Measurements from ENCODE around the gene GRXCR1. TPM values are rescaled to one million over a fixed set of nuclear protein-coding genes. Genes with fewer than 3 reads are reported as not detected.

The GRXCR1 gene
- total RNA-seq, 1 donor from 2014 or later: not detected

DNA sequence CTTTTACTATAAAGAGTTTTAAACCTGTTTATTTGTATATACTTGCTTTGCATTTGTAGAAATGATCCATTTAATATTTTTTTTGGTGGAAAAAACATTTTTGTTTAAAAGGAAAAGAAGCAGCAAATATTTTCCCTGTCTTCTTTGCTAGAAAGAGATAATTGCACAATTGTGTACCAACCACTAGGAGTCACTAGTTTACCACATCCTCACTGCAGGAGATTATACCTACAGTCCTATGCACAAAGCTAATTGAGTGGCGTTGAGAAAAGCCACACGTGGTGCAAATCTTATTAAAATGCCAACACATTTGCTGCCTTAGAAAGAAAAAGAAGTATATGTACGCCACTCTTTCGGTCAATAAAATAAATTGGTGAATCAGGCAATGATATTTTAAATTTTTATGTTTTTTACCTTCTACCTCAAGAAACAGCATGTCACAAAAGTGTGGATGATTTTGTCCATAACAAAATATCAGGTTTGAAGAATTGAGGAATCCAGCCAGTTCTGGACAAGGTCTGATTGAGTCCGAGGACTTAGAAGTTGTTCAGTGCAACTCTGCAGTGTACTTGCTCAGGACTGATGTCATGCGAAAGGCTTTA is 102.9 kb downstream of the GRXCR1 start:
- no peak overlapping the region for H3K4me3 Mint-ChIP-seq
- peak; percentile 55 for DNase-seq (ENCODE audit: low spot score)
- no peaks in the 10 kb centered on the region for H3K4me1 Mint-ChIP-seq

DNA sequence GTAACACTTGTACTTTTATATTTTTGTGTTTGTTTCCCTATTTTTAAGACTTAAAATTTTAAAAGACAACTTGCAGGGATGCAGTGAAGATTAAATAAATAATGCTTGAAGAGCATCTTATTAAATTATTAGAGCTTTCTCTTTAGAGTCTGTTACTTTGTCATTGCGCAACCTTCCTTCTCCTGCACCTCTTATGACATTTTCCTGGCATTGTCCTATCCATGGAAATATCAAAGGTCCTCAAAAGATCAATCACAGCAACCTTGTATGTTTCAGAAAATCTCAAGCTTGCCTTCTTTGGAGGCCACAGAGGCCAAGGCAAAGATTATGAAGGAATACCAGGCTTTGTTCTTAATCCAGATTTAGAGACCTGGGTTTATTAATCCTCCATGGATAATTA is 116.3 kb downstream of the GRXCR1 start:
- H4K20me1 ChIP-seq (ENCODE audit: low read depth): no peaks in the 10 kb centered on the region
- H3K27ac ChIP-seq: no peak overlapping the region
- no peaks in the 10 kb centered on the region for H3K4me1 ChIP-seq
- Mint-ChIP-seq H3K36me3 (no peaks in the 10 kb centered on the region), H3K4me3 (no peak overlapping the region), H3K9me3 (peaks cover 14% of the 10 kb centered on the region), H3K4me1 (no peaks in the 10 kb centered on the region), H3K27ac (no peak overlapping the region), H3K27me3 (ENCODE audit: insufficient read depth, low read depth) (no peaks in the 10 kb centered on the region)
- no peaks in the 10 kb centered on the region for H3K9me3 ChIP-seq (ENCODE audit: low read depth)
- H3K36me3 ChIP-seq: no peaks in the 10 kb centered on the region
- H3K79me2 ChIP-seq (ENCODE audit: low read depth): no peaks in the 10 kb centered on the region
- H3K27me3 ChIP-seq: no peaks in the 10 kb centered on the region
- TF ChIP-seq, protein P1, sequence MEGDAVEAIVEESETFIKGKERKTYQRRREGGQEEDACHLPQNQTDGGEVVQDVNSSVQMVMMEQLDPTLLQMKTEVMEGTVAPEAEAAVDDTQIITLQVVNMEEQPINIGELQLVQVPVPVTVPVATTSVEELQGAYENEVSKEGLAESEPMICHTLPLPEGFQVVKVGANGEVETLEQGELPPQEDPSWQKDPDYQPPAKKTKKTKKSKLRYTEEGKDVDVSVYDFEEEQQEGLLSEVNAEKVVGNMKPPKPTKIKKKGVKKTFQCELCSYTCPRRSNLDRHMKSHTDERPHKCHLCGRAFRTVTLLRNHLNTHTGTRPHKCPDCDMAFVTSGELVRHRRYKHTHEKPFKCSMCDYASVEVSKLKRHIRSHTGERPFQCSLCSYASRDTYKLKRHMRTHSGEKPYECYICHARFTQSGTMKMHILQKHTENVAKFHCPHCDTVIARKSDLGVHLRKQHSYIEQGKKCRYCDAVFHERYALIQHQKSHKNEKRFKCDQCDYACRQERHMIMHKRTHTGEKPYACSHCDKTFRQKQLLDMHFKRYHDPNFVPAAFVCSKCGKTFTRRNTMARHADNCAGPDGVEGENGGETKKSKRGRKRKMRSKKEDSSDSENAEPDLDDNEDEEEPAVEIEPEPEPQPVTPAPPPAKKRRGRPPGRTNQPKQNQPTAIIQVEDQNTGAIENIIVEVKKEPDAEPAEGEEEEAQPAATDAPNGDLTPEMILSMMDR (IDR thresholded peaks at IDR 0.05): no peak
- TF ChIP-seq EZH2phosphoT487 (IDR thresholded peaks at IDR 0.05) (no peak), EZH2 (IDR thresholded peaks at IDR 0.05) (no peak)
- H3F3A ChIP-seq (ENCODE audit: low read depth): no peaks in the 10 kb centered on the region
- no peak overlapping the region for H3K9ac ChIP-seq
- no peak for DNase-seq (ENCODE audit: low spot score)
- no peak overlapping the region for H2AFZ ChIP-seq (replicated peaks)
- no peak overlapping the region for H3K4me3 ChIP-seq
- H3K4me2 ChIP-seq: no peak overlapping the region

More for the DNA sequence above, 102.9 kb downstream of the GRXCR1 start:
- no peaks in the 10 kb centered on the region for H3K36me3 ChIP-seq
- H3K4me2 ChIP-seq: no peak overlapping the region
- no peak overlapping the region for H3K27ac ChIP-seq
- no peak overlapping the region for H3K27ac Mint-ChIP-seq
- H3K36me3 Mint-ChIP-seq: no peaks in the 10 kb centered on the region
- H3K9ac ChIP-seq: no peak overlapping the region
- no peaks in the 10 kb centered on the region for H3K4me1 ChIP-seq
- no peaks in the 10 kb centered on the region for H3K27me3 ChIP-seq
- H2AFZ ChIP-seq (replicated peaks): no peak overlapping the region
- no peaks in the 10 kb centered on the region for H4K20me1 ChIP-seq (ENCODE audit: low read depth)
- no peaks in the 10 kb centered on the region for H3K27me3 Mint-ChIP-seq (ENCODE audit: insufficient read depth, low read depth)
- no peaks in the 10 kb centered on the region for H3K79me2 ChIP-seq (ENCODE audit: low read depth)
- H3K4me3 ChIP-seq: no peak overlapping the region
- no peak for TF ChIP-seq EZH2phosphoT487 (IDR thresholded peaks at IDR 0.05)
- TF ChIP-seq, protein P1 (IDR thresholded peaks at IDR 0.05): peak; percentile 82
- H3K9me3 ChIP-seq (ENCODE audit: low read depth): peaks cover 3% of the 10 kb centered on the region
- H3K9me3 Mint-ChIP-seq: no peaks in the 10 kb centered on the region
- no peaks in the 10 kb centered on the region for H3F3A ChIP-seq (ENCODE audit: low read depth)

DNA sequence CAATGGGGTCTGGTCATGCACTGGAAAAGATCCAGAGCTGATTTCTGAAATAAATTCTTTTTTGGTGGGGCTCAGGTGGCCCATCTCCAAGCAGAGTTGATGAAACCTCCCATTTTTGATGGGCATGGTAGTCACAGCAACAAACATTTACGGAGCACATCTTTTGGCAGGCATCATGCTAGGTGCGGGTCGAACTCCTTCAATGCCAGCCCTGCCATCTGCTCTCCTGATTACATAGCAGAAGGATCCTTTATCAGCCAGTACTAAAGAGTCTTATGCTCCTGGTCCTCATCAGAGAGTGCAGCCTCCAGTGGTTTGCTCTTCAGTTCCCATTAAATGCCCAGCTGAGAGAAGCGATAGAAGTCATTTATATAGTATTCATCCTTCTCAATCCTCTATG is 121.7 kb downstream of the GRXCR1 start:
- H3K27ac Mint-ChIP-seq: no peak overlapping the region
- H2AFZ ChIP-seq (replicated peaks): no peak overlapping the region
- H3K9me3 ChIP-seq (ENCODE audit: low read depth): no peaks in the 10 kb centered on the region
- H3K27me3 ChIP-seq: no peaks in the 10 kb centered on the region
- TF ChIP-seq EZH2 (IDR thresholded peaks at IDR 0.05): no peak
- TF ChIP-seq, protein P1 (IDR thresholded peaks at IDR 0.05): no peak
- TF ChIP-seq EZH2phosphoT487 (IDR thresholded peaks at IDR 0.05): no peak
- H3K36me3 Mint-ChIP-seq: no peaks in the 10 kb centered on the region
- no peaks in the 10 kb centered on the region for H4K20me1 ChIP-seq (ENCODE audit: low read depth)
- no peaks in the 10 kb centered on the region for H3K4me1 Mint-ChIP-seq
- no peaks in the 10 kb centered on the region for H3K36me3 ChIP-seq
- no peaks in the 10 kb centered on the region for H3K79me2 ChIP-seq (ENCODE audit: low read depth)
- H3K9ac ChIP-seq: no peak overlapping the region
- H3K27ac ChIP-seq: no peak overlapping the region
- no peaks in the 10 kb centered on the region for H3K9me3 Mint-ChIP-seq
- no peaks in the 10 kb centered on the region for H3F3A ChIP-seq (ENCODE audit: low read depth)
- no peak overlapping the region for H3K4me2 ChIP-seq
- H3K4me3 Mint-ChIP-seq: no peak overlapping the region
- H3K4me1 ChIP-seq: no peaks in the 10 kb centered on the region
- no peaks in the 10 kb centered on the region for H3K27me3 Mint-ChIP-seq (ENCODE audit: insufficient read depth, low read depth)
- no peak overlapping the region for H3K4me3 ChIP-seq
- DNase-seq (ENCODE audit: low spot score): no peak

Measured in neural progenitor cell (in vitro differentiated cells).